Body of pancreas (tissue), 4 donors: ENCODE measurements around the gene SFXN2.

Experiments used
- CTCF ChIP-seq, 7 experiments: fragments of 450-650 bp in 4 of 7; fragments of 200-600 bp in 3 of 7; sonication (generic) in 3 of 7; IDR thresholded peaks; one replicate each; pipeline ENCODE4 v1.5.1; 2016 to 2019; ENCODE audit warnings: antibody characterized with exemption in 7 of 7
- POLR2A ChIP-seq, 3 donors: fragments of 450-650 bp; IDR thresholded peaks; one replicate each; pipeline ENCODE4 v1.6.1; 2016; ENCODE audit warnings: antibody characterized with exemption in 3 of 3, mild to moderate bottlenecking in 2 of 3

DNA sequence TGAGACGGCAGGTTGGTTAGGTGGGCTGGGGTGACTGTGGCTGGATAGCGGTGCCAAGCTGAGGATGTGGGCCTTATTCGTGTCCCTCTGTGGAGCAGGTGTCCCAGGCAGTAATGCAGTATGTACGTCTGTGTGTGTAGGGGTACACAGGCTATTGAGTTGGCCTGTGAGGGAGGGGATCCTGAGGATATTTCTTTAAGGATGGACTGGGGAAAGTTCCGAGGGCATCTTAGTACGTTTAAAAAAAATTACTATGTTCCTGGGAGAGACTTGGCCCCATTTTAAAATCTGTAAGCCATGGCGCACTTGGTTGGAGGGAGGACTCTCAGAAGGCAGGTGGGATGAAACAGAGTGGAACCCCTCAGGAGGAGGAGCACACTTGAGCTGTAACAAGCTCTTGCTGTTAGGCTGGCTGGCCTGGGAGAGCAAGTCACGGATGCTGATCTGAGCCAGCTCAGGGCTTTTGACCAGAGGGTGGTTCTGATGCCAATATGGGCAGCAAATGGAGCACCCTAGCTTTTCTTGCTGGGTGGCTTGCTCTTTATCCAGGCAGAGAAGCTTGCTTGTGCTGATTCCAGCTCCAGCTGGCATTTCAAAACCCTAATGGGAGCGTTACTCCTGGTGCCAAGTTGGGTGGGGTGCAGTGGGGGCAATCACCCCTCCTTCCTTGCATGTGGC is 30.1 kb downstream of the SFXN2 start:
- TF ChIP-seq CTCF (IDR thresholded peaks at IDR 0.05) = no peak
- no peak for TF ChIP-seq POLR2A (IDR thresholded peaks at IDR 0.05)
